GM12873 (cell line): Measurements from ENCODE around the gene PCDHGA2.
A peak's percentile ranks its signal among the peaks of the same experiment; 100 is the strongest.

ENCODE experiments used
- CTCF ChIP-seq: IDR thresholded peaks from 2 replicates; pipeline ENCODE4 v1.5.1; 2012; ENCODE audit warnings: low read depth, mild to moderate bottlenecking, moderate library complexity, low read length, control low read depth; ENCODE audit not compliant: insufficient read depth; ENCODE audit errors: missing control alignments

Gene PCDHGA2

DNA sequence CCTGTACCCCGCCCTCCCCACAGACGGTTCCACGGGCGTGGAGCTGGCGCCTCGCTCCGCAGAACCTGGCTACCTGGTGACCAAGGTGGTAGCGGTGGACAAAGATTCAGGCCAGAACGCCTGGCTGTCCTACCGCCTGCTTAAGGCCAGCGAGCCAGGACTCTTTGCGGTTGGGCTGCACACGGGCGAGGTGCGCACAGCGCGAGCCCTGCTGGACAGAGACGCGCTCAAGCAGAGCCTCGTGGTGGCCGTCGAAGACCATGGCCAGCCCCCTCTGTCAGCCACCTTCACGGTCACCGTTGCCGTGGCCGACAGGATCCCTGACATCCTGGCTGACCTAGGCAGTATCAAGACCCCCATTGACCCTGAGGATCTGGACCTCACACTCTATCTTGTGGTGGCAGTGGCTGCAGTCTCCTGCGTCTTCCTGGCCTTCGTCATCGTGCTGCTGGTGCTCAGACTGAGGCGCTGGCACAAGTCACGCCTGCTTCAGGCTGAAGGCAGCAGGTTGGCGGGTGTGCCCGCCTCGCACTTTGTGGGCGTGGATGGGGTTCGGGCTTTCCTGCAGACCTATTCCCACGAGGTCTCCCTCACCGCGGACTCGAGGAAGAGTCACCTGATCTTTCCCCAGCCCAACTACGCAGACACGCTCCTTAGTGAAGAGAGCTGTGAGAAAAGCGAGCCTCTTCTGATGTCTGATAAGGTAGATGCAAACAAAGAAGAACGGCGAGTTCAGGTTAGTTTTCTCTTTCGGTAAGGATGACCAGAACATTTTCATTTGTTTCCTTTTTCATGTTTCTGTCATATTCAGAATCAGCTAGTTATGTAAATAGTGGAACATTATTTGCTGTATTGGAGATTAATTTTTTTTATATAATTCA, 27.7 kb downstream of the PCDHGA2 start:
- no peak for TF ChIP-seq CTCF

DNA sequence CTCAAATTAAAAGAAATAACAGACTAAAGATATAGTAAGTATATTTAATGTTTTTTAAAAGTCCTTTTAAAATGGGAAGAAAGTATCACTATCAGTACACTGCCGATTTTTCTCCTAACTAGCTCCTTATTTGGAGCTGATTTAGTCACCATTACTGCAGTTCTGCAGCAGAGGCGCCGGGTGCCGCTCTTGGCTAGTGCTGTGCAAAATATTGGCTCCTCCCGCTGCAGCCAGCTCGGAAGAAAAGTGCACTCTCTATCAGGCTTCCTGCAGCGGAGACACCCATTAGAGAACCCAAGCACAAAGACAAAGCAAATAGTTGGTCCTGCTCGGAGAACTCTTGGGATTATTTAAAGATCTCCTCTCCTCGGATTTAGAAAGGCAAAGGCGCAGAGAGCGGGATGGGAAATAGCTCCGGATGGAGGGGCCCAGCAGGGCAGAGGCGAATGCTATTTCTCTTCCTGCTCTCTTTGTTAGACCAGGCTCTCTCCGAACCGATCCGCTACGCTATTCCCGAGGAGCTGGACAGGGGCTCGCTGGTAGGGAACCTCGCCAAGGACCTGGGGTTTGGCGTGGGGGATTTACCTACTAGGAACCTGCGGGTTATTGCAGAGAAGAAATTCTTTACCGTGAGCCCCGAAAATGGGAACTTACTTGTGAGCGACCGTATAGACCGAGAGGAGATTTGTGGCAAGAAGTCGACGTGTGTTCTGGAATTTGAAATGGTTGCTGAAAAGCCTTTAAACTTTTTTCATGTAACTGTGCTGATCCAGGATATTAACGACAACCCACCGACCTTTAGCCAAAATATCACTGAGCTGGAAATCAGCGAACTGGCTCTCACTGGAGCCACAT, 31.7 kb downstream of the PCDHGA2 start, which contains the start of gene PCDHGB3:
Gene PCDHGB3, plus strand, starts transcription at position 249 of the 855 bp plus-strand sequence. Its CDS starts 153 bp downstream, at position 402.
- TF ChIP-seq CTCF: peak; percentile 67

DNA sequence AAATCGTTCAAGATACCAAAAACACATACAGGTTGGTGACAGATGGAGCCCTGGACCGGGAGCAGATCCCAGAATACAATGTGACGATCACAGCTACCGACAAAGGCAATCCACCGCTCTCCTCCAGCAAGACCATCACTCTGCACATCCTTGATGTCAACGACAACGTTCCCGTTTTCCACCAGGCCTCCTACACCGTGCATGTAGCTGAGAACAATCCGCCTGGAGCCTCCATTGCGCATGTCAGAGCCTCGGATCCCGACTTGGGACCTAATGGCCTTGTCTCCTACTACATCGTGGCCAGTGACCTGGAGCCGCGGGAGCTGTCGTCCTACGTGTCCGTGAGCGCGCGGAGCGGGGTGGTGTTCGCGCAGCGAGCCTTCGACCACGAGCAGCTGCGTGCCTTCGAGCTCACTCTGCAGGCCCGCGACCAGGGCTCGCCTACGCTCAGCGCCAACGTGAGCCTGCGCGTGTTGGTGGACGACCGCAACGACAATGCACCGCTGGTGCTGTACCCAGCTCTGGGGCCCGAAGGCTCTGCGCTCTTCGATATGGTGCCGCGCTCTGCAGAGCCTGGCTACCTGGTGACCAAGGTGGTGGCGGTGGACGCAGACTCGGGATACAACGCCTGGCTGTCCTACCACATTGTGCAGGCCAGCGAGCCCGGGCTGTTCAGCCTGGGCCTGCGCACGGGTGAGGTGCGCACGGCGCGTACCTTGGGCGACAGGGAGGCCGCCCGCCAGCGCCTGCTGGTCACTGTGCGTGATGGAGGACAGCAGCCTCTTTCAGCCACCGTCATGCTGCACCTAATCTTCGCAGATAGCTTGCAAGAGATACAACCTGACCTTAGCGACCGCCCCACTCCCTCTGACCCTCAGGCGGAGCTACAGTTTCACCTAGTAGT, 33.3 kb downstream of the PCDHGA2 start:
- no peak for TF ChIP-seq CTCF

GRCh38 chr5:141373673-141374317, 35.2 kb downstream of the PCDHGA2 start, which contains the start of gene PCDHGA6:
PCDHGA6 (plus strand) TSS chr5:141373891; CDS start chr5:141374084, 193 bp downstream.
- peak; percentile 49 for TF ChIP-seq CTCF

- no peak for TF ChIP-seq CTCF
Observed at GRCh38 chr5:141374627-141375026, 36.1 kb downstream of the PCDHGA2 start.

DNA sequence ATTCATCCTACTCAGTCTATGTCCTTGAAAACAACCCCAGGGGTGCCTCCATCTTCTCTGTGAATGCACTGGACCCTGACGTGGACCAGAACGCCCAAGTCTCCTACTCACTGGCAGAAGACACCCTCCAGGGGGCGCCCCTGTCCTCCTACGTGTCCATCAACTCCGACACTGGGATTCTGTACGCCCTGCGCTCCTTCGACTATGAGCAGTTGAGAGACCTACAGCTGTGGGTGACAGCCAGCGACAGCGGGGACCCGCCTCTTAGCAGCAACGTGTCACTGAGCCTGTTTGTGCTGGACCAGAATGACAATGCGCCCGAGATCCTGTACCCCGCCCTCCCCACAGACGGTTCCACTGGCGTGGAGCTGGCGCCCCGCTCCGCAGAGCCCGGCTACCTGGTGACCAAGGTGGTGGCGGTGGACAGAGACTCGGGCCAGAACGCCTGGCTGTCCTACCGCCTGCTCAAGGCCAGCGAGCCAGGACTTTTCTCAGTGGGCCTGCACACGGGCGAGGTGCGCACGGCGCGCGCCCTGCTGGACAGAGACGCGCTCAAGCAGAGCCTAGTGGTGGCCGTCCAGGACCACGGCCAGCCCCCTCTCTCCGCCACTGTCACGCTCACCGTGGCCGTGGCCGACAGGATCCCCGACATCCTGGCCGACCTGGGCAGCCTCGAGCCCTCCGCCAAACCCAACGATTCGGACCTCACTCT, 37.0 kb downstream of the PCDHGA2 start:
- TF ChIP-seq CTCF: peak; percentile 15
